Measurements from ENCODE around the gene ANKRD45. TPM values are rescaled to one million over a fixed set of nuclear protein-coding genes. Genes with fewer than 3 reads are reported as not detected.

The ANKRD45 gene
- total and polyA plus RNA-seq, 2 of the 8 experiments (the other 6 are each of a cell fraction or from before 2014, with no cell fraction given): 0.41 to 2.8 TPM

DNA sequence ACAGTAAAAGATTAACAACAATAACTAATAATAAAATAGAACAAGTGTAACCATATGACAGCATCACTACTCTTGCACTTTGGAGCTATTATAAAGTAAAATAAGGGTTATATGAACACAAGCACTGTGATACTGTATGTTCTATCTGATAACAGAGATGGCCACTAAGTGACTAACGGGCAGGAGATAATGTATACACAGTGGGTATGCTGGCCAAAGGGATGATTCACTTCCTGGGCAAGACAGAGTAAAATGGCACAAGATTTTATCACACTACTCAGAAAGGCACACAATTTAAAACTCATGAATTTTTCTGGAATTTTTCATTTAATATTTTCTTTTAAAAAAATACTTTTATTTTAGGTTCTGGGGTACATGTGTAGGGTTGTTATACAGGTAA is 79.1 kb downstream of the ANKRD45 start (continued):
- no peak for TF ChIP-seq RAD21 (IDR thresholded peaks at IDR 0.05 in 1 of 2, conservative IDR thresholded peaks at IDR 0.05 in 1 of 2; ENCODE audit: low read depth in 2 of 2, low read length in 2 of 2)
